Hepatocyte (in vitro differentiated cells): ENCODE data around the gene LONP2. TPM values are rescaled to one million over a fixed set of nuclear protein-coding genes. Genes with fewer than 3 reads are reported as not detected.
A peak's percentile ranks its signal among the peaks of the same experiment; 100 is the strongest.
"Not testable (repeated sequence)": the region's sequence is repeated elsewhere in the genome, so short reads cannot be mapped to it uniquely, and the experiment has no call there.

Source experiments
- DNase-seq: peaks from one replicate; pipeline ENCODE4 v3.0.0-alpha.2; 2016; ENCODE audit warnings: low spot score
- H2AFZ ChIP-seq: fragments of 200-600 bp; sonication (generic); 2 replicates; pipeline ENCODE4 v1.6.0; 2016; ENCODE audit warnings: antibody characterized with exemption, mild to moderate bottlenecking
- H3K27ac ChIP-seq: fragments of 200-600 bp; sonication (generic); 2 replicates; pipeline ENCODE4 v1.5.1; 2016; ENCODE audit warnings: mild to moderate bottlenecking
- H3K27me3 ChIP-seq: fragments of 200-600 bp; sonication (generic); 2 replicates; pipeline ENCODE4 v1.6.1; 2016
- H3K36me3 ChIP-seq: fragments of 200-600 bp; sonication (generic); replicated peaks from 2 replicates; pipeline ENCODE4 v1.5.1; 2016; ENCODE audit warnings: low read depth; ENCODE audit not compliant: insufficient read depth
- H3K4me1 ChIP-seq: fragments of 200-600 bp; sonication (generic); 2 replicates; pipeline ENCODE4 v1.5.1; 2016; ENCODE audit warnings: mild to moderate bottlenecking, moderate library complexity; ENCODE audit not compliant: insufficient read depth
- H3K4me2 ChIP-seq: fragments of 200-600 bp; sonication (generic); 2 replicates; pipeline ENCODE4 v1.6.0; 2016
- H3K4me3 ChIP-seq: fragments of 200-600 bp; sonication (generic); 2 replicates; pipeline ENCODE4 v1.5.1; 2016; ENCODE audit warnings: mild to moderate bottlenecking
- H3K79me2 ChIP-seq: fragments of 200-600 bp; sonication (generic); 2 replicates; pipeline ENCODE4 v1.6.0; 2017; ENCODE audit warnings: mild to moderate bottlenecking
- H3K9me2 ChIP-seq: fragments of 200-600 bp; sonication (generic); replicated peaks from 2 replicates; pipeline ENCODE4 v1.6.0; 2017; ENCODE audit warnings: mild to moderate bottlenecking; ENCODE audit not compliant: insufficient read depth
- H3K9me3 ChIP-seq: fragments of 200-600 bp; sonication (generic); 2 replicates; pipeline ENCODE4 v1.5.1; 2016; ENCODE audit warnings: low read depth, mild to moderate bottlenecking
- H4K20me1 ChIP-seq: fragments of 200-600 bp; sonication (generic); 2 replicates; pipeline ENCODE4 v1.6.0; 2016; ENCODE audit warnings: mild to moderate bottlenecking; ENCODE audit not compliant: insufficient read depth, poor library complexity, severe bottlenecking
- EZH2 ChIP-seq: fragments of 200-600 bp; sonication (generic); IDR thresholded peaks from 2 replicates; pipeline ENCODE4 v1.6.1; 2016; ENCODE audit warnings: antibody characterized with exemption, mild to moderate bottlenecking, borderline replicate concordance
- EZH2phosphoT487 ChIP-seq: fragments of 200-600 bp; sonication (generic); IDR thresholded peaks from one replicate; pipeline ENCODE4 v1.6.1; 2018; ENCODE audit warnings: antibody characterized with exemption, mild to moderate bottlenecking, low read depth, moderate library complexity; ENCODE audit not compliant: unreplicated experiment, severe bottlenecking
- WGBS: methylation state at CpG from one replicate; pipeline ENCODE4 v1.1.6; 2016; ENCODE audit warnings: low lambda C conversion rate; ENCODE audit errors: missing lambda C conversion rate; 5-methylcytosine and 5-hydroxymethylcytosine counted together
- polyA plus RNA-seq: library from polyadenylated mRNA; unstranded; fragments of >200 nt; fragmentation: Nextera tagmentation; extraction: Ambion mirVana; gene quantifications from 2 replicates; pipeline ENCODE4 v1.2.1, GENCODE V29; 2016
- total RNA-seq: library from RNA; depleted of rRNA; stranded (reverse); fragments of >200 nt; gene quantifications from 2 replicates; pipeline ENCODE4 v1.2.3, GENCODE V29; 2014
- TF ChIP-seq, protein P1 (sequence below): fragments of 200-600 bp; sonication (generic); IDR thresholded peaks from 2 replicates; pipeline ENCODE4 v1.5.1; 2016; ENCODE audit warnings: antibody characterized with exemption, mild to moderate bottlenecking; ENCODE audit not compliant: poor library complexity

The LONP2 gene
- total and polyA plus RNA-seq, 2 experiments from 2014 or later = 30.1 to 56.8 TPM

DNA sequence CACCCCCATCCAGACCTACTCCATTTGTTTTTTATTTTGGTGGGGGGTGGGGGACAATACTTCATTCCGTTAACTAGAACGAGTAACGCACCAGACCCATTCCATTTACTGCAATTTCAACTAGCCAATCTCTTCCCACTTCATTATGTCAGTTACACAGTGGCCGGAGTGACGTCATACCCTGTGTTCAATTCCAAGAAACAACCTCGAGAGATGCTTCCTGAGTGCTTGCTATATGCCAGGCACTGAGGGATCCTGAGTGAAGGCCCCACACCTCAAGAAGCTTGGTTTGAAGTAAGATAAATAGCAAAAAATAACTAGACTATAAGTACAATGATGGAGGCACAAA is 150.2 kb downstream of the LONP2 start:
- no peaks in the 10 kb centered on the region for H3K79me2 ChIP-seq
- no peaks in the 10 kb centered on the region for H3K27me3 ChIP-seq
- H3K4me1 ChIP-seq = no peaks in the 10 kb centered on the region
- H3K9me3 ChIP-seq = no peaks in the 10 kb centered on the region
- peak overlapping the region; percentile 61 for H3K27ac ChIP-seq
- 88% methylated on average over 6 of the region's 6 CpGs for WGBS
- H4K20me1 ChIP-seq = no peaks in the 10 kb centered on the region
- no peak overlapping the region for H3K4me3 ChIP-seq
- H2AFZ ChIP-seq = peak overlapping the region; percentile 42
- DNase-seq = no peak
- H3K36me3 ChIP-seq = no peaks in the 10 kb centered on the region
- H3K4me2 ChIP-seq = no peak overlapping the region
- TF ChIP-seq EZH2 = no peak
- TF ChIP-seq, protein P1, sequence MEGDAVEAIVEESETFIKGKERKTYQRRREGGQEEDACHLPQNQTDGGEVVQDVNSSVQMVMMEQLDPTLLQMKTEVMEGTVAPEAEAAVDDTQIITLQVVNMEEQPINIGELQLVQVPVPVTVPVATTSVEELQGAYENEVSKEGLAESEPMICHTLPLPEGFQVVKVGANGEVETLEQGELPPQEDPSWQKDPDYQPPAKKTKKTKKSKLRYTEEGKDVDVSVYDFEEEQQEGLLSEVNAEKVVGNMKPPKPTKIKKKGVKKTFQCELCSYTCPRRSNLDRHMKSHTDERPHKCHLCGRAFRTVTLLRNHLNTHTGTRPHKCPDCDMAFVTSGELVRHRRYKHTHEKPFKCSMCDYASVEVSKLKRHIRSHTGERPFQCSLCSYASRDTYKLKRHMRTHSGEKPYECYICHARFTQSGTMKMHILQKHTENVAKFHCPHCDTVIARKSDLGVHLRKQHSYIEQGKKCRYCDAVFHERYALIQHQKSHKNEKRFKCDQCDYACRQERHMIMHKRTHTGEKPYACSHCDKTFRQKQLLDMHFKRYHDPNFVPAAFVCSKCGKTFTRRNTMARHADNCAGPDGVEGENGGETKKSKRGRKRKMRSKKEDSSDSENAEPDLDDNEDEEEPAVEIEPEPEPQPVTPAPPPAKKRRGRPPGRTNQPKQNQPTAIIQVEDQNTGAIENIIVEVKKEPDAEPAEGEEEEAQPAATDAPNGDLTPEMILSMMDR = no peak
- no peak for TF ChIP-seq EZH2phosphoT487
- no peaks in the 10 kb centered on the region for H3K9me2 ChIP-seq

DNA sequence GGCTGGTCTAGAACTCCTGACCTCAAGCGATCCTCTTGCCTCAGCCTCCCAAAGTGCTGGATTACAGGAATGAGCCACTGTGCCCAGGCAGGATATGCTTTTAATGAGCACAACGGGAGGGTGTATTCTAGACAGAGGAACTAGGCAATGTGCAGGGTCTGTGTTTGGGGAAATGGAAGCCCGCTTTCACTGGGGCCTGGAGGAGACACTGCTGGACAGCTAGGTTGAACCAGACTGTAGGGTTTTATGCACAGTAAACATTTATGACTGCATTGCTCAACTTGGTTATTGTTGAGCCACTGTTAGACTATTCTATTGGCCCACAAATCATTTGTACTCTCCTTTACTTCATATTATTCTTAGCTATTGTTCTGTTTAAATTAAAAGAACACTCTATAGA is 151.3 kb downstream of the LONP2 start:
- 98% methylated on average over 3 of the region's 3 CpGs for WGBS
- Histone ChIP-seq H3K27ac (no peak overlapping the region), H3K36me3 (no peaks in the 10 kb centered on the region), H3K9me2 (no peaks in the 10 kb centered on the region), H3K4me1 (no peaks in the 10 kb centered on the region), H3K9me3 (no peaks in the 10 kb centered on the region), H3K79me2 (no peaks in the 10 kb centered on the region), H3K27me3 (no peaks in the 10 kb centered on the region), H4K20me1 (no peaks in the 10 kb centered on the region), H2AFZ (no peak overlapping the region), H3K4me2 (no peak overlapping the region), H3K4me3 (no peak overlapping the region)
- DNase-seq = no peak
- TF ChIP-seq EZH2phosphoT487 (no peak), EZH2 (no peak)
- TF ChIP-seq, protein P1 = no peak

DNA sequence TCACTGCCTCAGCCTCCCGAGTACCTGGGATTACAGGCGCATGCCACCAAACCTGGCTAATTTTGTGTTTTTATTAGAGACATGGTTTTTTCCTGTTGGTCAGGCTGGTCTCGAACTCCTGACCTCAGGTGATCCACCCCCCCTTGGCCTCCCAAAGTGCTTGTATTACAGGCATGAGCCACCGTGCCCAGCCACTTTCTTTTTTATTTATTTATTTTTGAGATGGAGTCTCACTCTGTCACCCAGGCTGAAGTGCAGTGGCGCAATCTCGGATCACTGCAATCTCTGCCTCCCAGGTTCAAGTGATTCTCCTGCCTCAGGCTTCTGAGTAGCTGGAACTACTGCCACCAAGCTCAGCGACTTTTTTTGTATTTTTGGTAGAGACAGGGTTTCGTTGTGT is 158.4 kb downstream of the LONP2 start:
- H2AFZ ChIP-seq, H3K4me3 ChIP-seq, H3K79me2 ChIP-seq, H3K36me3 ChIP-seq, DNase-seq, H3K9me2 ChIP-seq, H4K20me1 ChIP-seq, H3K9me3 ChIP-seq, H3K4me2 ChIP-seq, H3K27me3 ChIP-seq, H3K4me1 ChIP-seq, H3K27ac ChIP-seq: not testable (repeated sequence)
- WGBS = 90% methylated on average over 8 of the region's 8 CpGs

DNA sequence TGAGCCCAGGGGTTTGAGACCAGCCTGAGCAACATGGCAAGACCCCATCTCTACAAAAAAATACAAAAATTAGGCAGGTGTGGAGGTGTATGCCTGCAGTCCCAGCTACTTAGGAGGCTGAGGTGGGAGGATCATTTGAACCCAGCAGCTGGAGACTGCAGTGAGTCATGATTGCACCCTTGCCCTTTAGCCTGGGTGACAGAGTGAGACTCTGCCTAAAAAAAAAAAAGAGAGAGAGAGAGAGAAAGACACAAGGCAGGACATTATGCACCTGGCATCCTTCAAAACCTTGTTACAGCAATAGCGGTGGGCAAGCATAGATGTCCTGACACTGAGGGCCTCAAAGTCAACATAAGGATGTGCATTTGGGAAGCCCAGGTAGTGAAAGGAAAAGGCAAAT is 161.1 kb downstream of the LONP2 start:
- H3K4me3 ChIP-seq = no peak overlapping the region
- 88% methylated on average over 1 of the region's 1 CpG for WGBS
- H3K4me2 ChIP-seq = no peak overlapping the region

More for the DNA sequence above, 161.1 kb downstream of the LONP2 start:
- no peak overlapping the region for H2AFZ ChIP-seq
- no peaks in the 10 kb centered on the region for H3K79me2 ChIP-seq
- H3K27me3 ChIP-seq = no peaks in the 10 kb centered on the region
- peaks cover 7% of the 10 kb centered on the region for H3K4me1 ChIP-seq
- H3K9me2 ChIP-seq = no peaks in the 10 kb centered on the region
- DNase-seq = no peak
- TF ChIP-seq EZH2phosphoT487 = no peak
- TF ChIP-seq, protein P1 = no peak
- TF ChIP-seq EZH2 = no peak
- peak overlapping the region; percentile 81 for H3K27ac ChIP-seq
- H3K9me3 ChIP-seq = no peaks in the 10 kb centered on the region
- no peaks in the 10 kb centered on the region for H3K36me3 ChIP-seq
- no peaks in the 10 kb centered on the region for H4K20me1 ChIP-seq
